Measurements from ENCODE around the gene GPR108. TPM values are rescaled to one million over a fixed set of nuclear protein-coding genes. Genes with fewer than 3 reads are reported as not detected.
"Not testable (repeated sequence)": the region's sequence is repeated elsewhere in the genome, so short reads cannot be mapped to it uniquely, and the experiment has no call there.

The GPR108 gene
- total RNA-seq, 1 donor from 2014 or later = 14.6 TPM

DNA sequence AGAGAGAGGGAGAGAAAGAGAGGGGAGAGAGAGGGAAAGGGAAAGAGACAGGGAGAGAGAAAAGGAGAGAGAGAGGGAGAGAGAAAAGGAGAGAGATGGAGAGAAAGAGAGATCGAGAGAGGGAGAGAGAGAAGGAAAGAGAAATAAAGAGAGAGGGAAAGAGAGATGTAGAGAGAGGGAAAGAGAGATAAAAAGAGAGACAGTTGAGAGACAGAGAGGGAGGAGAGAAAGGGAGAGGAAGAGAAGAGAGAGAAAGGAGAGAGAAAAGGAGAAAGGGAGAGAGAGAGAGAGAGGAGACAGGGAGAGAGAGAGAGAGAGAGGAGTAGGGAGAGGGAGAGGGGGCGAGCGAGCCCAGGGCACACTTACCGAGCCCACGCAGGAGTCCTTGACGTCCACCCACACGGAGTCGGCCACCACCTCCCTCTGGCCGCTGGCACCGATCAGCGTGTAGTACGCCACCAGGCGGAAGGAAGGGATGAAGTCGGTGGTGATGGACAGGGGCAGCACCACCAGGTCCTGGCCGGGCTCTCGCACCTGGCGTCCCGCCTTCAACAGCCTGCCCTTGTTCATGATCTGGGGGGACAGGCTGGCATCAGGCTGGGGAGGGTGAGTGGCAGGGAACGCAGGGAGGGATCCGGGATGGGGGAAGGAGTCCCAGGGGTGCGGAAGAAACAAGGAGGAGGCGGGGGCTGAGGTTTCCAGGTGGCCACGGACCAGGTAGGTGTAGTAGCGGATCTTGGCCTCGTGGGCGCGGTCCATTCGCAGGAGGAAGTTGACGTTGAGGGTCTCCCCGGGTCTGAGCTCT lies 26.9 kb downstream of the GPR108 start:
- Histone ChIP-seq H3K4me1 (ENCODE audit: control insufficient read depth in 3 of 3, insufficient read depth in 3 of 3, low read length in 3 of 3) (no peaks in the 10 kb centered on the region), H3K9me3 (ENCODE audit: control insufficient read depth in 3 of 3, low read length in 3 of 3) (no peaks in the 10 kb centered on the region), H3K9ac (ENCODE audit: low read depth in 1 of 3, low read length in 3 of 3) (no peak overlapping the region), H3K27me3 (ENCODE audit: control insufficient read depth in 3 of 3, insufficient read depth in 3 of 3, low read length in 3 of 3) (peaks cover 19 to 41% (median 33%) of the 10 kb centered on the region in 3 donors), H3K27ac (ENCODE audit: low read depth, low read length) (no peak overlapping the region), H3K36me3 (ENCODE audit: control insufficient read depth in 3 of 3, insufficient read depth in 3 of 3, low read length in 3 of 3) (peaks cover 0 to 8% (median 0%) of the 10 kb centered on the region in 3 donors), H3K4me3 (ENCODE audit: low read length in 3 of 3) (no peak overlapping the region)

DNA sequence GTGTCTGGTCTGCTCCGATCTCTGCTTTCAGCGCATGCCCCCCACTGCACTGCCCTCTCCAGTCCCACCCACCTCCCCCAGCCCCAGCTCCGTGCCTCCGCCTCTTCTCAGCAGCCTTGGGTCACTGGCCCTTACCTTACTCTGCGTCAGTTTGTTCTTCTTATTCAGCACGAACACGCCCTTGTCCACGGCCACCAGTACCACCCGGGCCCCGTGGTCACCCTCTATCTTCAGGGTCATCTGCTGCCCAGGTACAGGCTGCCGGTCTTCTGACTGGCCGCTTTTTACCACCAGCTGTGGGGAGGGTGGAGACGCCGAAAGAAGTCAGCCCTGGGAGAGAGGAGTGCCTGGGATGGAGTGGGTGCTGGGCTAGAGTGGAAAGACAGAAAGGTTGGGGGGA lies 27.8 kb downstream of the GPR108 start:
- no peak overlapping the region for H3K9ac ChIP-seq (ENCODE audit: low read depth in 1 of 3, low read length in 3 of 3)
- H3K27me3 ChIP-seq (ENCODE audit: control insufficient read depth in 3 of 3, insufficient read depth in 3 of 3, low read length in 3 of 3) = peaks cover 19 to 38% (median 33%) of the 10 kb centered on the region in 3 donors
- H3K4me1 ChIP-seq (ENCODE audit: control insufficient read depth in 3 of 3, insufficient read depth in 3 of 3, low read length in 3 of 3) = no peaks in the 10 kb centered on the region
- H3K4me3 ChIP-seq (ENCODE audit: low read length in 3 of 3) = no peak overlapping the region
- peaks cover 0 to 8% (median 0%) of the 10 kb centered on the region in 3 donors for H3K36me3 ChIP-seq (ENCODE audit: control insufficient read depth in 3 of 3, insufficient read depth in 3 of 3, low read length in 3 of 3)
- no peak overlapping the region for H3K27ac ChIP-seq (ENCODE audit: low read depth, low read length)
- H3K9me3 ChIP-seq (ENCODE audit: control insufficient read depth in 3 of 3, low read length in 3 of 3) = no peaks in the 10 kb centered on the region

DNA sequence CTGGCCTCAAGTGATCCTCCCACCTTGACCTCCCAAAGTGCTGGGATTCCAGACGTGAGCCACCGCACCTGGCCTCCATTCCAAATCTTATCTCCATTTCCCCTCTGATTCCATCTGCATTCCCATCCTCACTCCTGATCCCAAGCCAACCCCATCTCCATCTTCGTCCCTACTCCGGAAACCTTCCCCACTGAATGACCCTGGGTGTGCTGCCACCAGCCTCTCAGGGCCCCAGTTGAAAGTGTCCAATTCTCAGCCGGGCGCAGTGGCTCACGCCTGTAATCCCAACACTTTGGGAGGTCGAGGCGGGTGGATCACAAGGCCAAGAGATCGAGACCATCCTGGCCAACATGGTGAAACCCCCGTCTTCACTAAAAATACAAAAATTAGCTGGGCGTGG lies 28.5 kb downstream of the GPR108 start:
- H3K27ac ChIP-seq (ENCODE audit: low read depth, low read length); H3K36me3 ChIP-seq (ENCODE audit: control insufficient read depth in 3 of 3, insufficient read depth in 3 of 3, low read length in 3 of 3); H3K4me1 ChIP-seq (ENCODE audit: control insufficient read depth in 3 of 3, insufficient read depth in 3 of 3, low read length in 3 of 3); H3K9me3 ChIP-seq (ENCODE audit: control insufficient read depth in 3 of 3, low read length in 3 of 3); H3K9ac ChIP-seq (ENCODE audit: low read depth in 1 of 3, low read length in 3 of 3); H3K4me3 ChIP-seq (ENCODE audit: low read length in 3 of 3): not testable (repeated sequence)
- H3K27me3 ChIP-seq (ENCODE audit: control insufficient read depth in 3 of 3, insufficient read depth in 3 of 3, low read length in 3 of 3) = peaks cover 19 to 38% (median 33%) of the 10 kb centered on the region in 3 donors

GRCh38 chr19:6708346-6708745 lies 29.0 kb downstream of the GPR108 start:
- no peaks in the 10 kb centered on the region for H3K4me1 ChIP-seq (ENCODE audit: control insufficient read depth in 3 of 3, insufficient read depth in 3 of 3, low read length in 3 of 3)
- no peak overlapping the region for H3K27ac ChIP-seq (ENCODE audit: low read depth, low read length)
- H3K9me3 ChIP-seq (ENCODE audit: control insufficient read depth in 3 of 3, low read length in 3 of 3) = no peaks in the 10 kb centered on the region
- no peak overlapping the region for H3K9ac ChIP-seq (ENCODE audit: low read depth in 1 of 3, low read length in 3 of 3)
- H3K36me3 ChIP-seq (ENCODE audit: control insufficient read depth in 3 of 3, insufficient read depth in 3 of 3, low read length in 3 of 3) = peaks cover 0 to 8% (median 0%) of the 10 kb centered on the region in 3 donors
- H3K27me3 ChIP-seq (ENCODE audit: control insufficient read depth in 3 of 3, insufficient read depth in 3 of 3, low read length in 3 of 3) = peaks cover 19 to 38% (median 33%) of the 10 kb centered on the region in 3 donors
- no peak overlapping the region for H3K4me3 ChIP-seq (ENCODE audit: low read length in 3 of 3)

GRCh38 chr19:6707658-6708018 lies 29.7 kb downstream of the GPR108 start:
- Histone ChIP-seq H3K4me3 (ENCODE audit: low read length in 3 of 3) (no peak overlapping the region), H3K36me3 (ENCODE audit: control insufficient read depth in 3 of 3, insufficient read depth in 3 of 3, low read length in 3 of 3) (peaks cover 0 to 10% (median 0%) of the 10 kb centered on the region in 3 donors), H3K4me1 (ENCODE audit: control insufficient read depth in 3 of 3, insufficient read depth in 3 of 3, low read length in 3 of 3) (no peaks in the 10 kb centered on the region), H3K9ac (ENCODE audit: low read depth in 1 of 3, low read length in 3 of 3) (no peak overlapping the region), H3K27ac (ENCODE audit: low read depth, low read length) (no peak overlapping the region), H3K27me3 (ENCODE audit: control insufficient read depth in 3 of 3, insufficient read depth in 3 of 3, low read length in 3 of 3) (peaks cover 19 to 33% (median 31%) of the 10 kb centered on the region in 3 donors), H3K9me3 (ENCODE audit: control insufficient read depth in 3 of 3, low read length in 3 of 3) (no peaks in the 10 kb centered on the region)

DNA sequence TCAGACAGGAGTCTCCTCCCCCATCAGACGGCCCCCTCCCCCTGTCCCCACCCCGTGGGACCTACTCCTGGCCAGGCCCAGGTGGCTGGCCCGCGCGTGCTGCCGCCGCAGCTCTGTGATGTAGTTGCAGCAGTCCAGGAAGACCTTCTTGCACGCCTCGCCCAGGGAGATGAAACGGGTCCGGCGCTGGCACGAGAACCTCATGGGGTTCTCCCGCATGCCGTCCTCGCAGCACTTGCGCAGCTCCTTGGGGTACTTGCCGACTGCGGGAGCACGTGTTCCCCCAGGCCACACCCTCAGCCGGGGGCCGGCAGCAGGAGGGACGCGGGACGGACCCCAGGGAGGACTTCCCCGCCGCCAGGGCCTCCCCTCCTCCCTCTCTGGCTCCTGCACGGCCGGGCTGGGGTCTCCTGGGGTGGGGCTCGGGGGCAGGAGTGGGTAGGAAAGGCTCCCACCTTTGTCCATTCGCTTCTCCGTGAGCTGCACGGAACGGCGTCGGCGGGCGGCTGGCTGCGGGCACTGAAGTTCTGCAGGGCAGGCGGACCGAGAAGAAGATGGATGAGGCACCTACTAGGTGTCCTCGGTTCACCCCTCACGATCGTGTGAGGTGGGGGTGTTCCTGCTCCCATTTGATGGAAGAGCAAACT lies 30.2 kb downstream of the GPR108 start:
- no peaks in the 10 kb centered on the region for H3K4me1 ChIP-seq (ENCODE audit: control insufficient read depth in 3 of 3, insufficient read depth in 3 of 3, low read length in 3 of 3)
- H3K27ac ChIP-seq (ENCODE audit: low read depth, low read length) = no peak overlapping the region
- peaks cover 19 to 33% (median 29%) of the 10 kb centered on the region in 3 donors for H3K27me3 ChIP-seq (ENCODE audit: control insufficient read depth in 3 of 3, insufficient read depth in 3 of 3, low read length in 3 of 3)
- peaks cover 0 to 10% (median 0%) of the 10 kb centered on the region in 3 donors for H3K36me3 ChIP-seq (ENCODE audit: control insufficient read depth in 3 of 3, insufficient read depth in 3 of 3, low read length in 3 of 3)
- no peaks in the 10 kb centered on the region for H3K9me3 ChIP-seq (ENCODE audit: control insufficient read depth in 3 of 3, low read length in 3 of 3)
- H3K4me3 ChIP-seq (ENCODE audit: low read length in 3 of 3) = no peak overlapping the region
- no peak overlapping the region for H3K9ac ChIP-seq (ENCODE audit: low read depth in 1 of 3, low read length in 3 of 3)

GRCh38 chr19:6706633-6706958 lies 30.8 kb downstream of the GPR108 start:
- Histone ChIP-seq H3K4me3 (ENCODE audit: low read length in 3 of 3) (no peak overlapping the region), H3K36me3 (ENCODE audit: control insufficient read depth in 3 of 3, insufficient read depth in 3 of 3, low read length in 3 of 3) (peaks cover 0 to 10% (median 0%) of the 10 kb centered on the region in 3 donors), H3K27ac (ENCODE audit: low read depth, low read length) (no peak overlapping the region), H3K9ac (ENCODE audit: low read depth in 1 of 3, low read length in 3 of 3) (no peak overlapping the region), H3K27me3 (ENCODE audit: control insufficient read depth in 3 of 3, insufficient read depth in 3 of 3, low read length in 3 of 3) (peaks cover 16 to 30% (median 28%) of the 10 kb centered on the region in 3 donors), H3K4me1 (ENCODE audit: control insufficient read depth in 3 of 3, insufficient read depth in 3 of 3, low read length in 3 of 3) (no peaks in the 10 kb centered on the region), H3K9me3 (ENCODE audit: control insufficient read depth in 3 of 3, low read length in 3 of 3) (no peaks in the 10 kb centered on the region)

DNA sequence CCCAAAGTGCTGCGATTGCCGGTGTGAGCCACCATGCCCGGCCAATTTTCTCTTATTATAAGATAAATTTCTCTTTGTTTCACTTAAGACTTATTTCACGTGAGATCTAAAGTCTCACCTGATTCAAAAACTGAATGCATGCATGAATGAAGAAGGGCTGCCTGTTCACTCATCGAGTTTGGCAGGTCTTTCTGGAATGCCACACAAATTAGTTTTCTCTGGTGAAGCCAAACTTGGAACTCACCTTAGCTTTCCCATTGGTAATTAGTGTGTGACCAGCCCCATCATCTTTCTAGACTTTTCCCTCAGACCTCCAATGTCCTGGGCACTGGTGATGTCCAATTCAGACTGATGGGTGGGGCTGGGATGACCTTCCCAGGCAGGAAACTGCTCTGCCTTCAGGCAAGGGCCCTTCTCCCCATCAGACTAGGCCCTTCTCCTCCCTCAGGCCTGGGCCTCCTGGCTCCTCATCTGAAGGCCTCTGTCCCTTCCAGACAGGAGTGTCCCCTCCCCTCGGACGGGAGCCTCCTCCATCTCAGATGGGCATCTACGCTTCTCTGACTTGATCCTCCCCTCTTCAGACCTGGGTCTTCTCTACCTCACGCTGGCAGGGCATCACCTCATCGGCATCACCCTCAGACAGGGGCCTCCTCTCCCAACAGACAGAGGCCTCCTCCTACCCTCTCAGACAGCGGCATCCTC lies 31.3 kb downstream of the GPR108 start:
- peaks cover 0 to 7% (median 0%) of the 10 kb centered on the region in 3 donors for H3K36me3 ChIP-seq (ENCODE audit: control insufficient read depth in 3 of 3, insufficient read depth in 3 of 3, low read length in 3 of 3)
- peaks cover 11 to 25% (median 24%) of the 10 kb centered on the region in 3 donors for H3K27me3 ChIP-seq (ENCODE audit: control insufficient read depth in 3 of 3, insufficient read depth in 3 of 3, low read length in 3 of 3)
- no peak overlapping the region for H3K9ac ChIP-seq (ENCODE audit: low read depth in 1 of 3, low read length in 3 of 3)
- no peak overlapping the region for H3K27ac ChIP-seq (ENCODE audit: low read depth, low read length)
- H3K4me1 ChIP-seq (ENCODE audit: control insufficient read depth in 3 of 3, insufficient read depth in 3 of 3, low read length in 3 of 3) = no peaks in the 10 kb centered on the region
- H3K9me3 ChIP-seq (ENCODE audit: control insufficient read depth in 3 of 3, low read length in 3 of 3) = no peaks in the 10 kb centered on the region
- no peak overlapping the region for H3K4me3 ChIP-seq (ENCODE audit: low read length in 3 of 3)

GRCh38 chr19:6700586-6701316 lies 36.6 kb downstream of the GPR108 start:
- no peaks in the 10 kb centered on the region for H3K9me3 ChIP-seq (ENCODE audit: control insufficient read depth in 3 of 3, low read length in 3 of 3)
- H3K36me3 ChIP-seq (ENCODE audit: control insufficient read depth in 3 of 3, insufficient read depth in 3 of 3, low read length in 3 of 3) = peaks cover 0 to 13% (median 0%) of the 10 kb centered on the region in 3 donors
- no peak overlapping the region for H3K9ac ChIP-seq (ENCODE audit: low read depth in 1 of 3, low read length in 3 of 3)
- H3K27ac ChIP-seq (ENCODE audit: low read depth, low read length) = no peak overlapping the region
- no peak overlapping the region for H3K4me3 ChIP-seq (ENCODE audit: low read length in 3 of 3)
- H3K4me1 ChIP-seq (ENCODE audit: control insufficient read depth in 3 of 3, insufficient read depth in 3 of 3, low read length in 3 of 3) = no peaks in the 10 kb centered on the region
- H3K27me3 ChIP-seq (ENCODE audit: control insufficient read depth in 3 of 3, insufficient read depth in 3 of 3, low read length in 3 of 3) = peaks cover 0 to 8% (median 0%) of the 10 kb centered on the region in 3 donors
